DND-41 (cell line): ENCODE results near the gene PHLDB2.

ENCODE experiments used
- CTCF ChIP-seq: IDR thresholded peaks from 2 replicates; pipeline ENCODE4 v1.5.1; 2012; ENCODE audit warnings: borderline replicate concordance, low read length, moderate library complexity, mild to moderate bottlenecking; ENCODE audit not compliant: poor library complexity, severe bottlenecking; ENCODE audit errors: extremely low read depth
- EZH2 ChIP-seq: IDR thresholded peaks from 3 replicates; pipeline ENCODE4 v1.6.1; 2012; ENCODE audit warnings: borderline replicate concordance, low read depth, mild to moderate bottlenecking, moderate library complexity, low read length, inconsistent platforms; ENCODE audit not compliant: severe bottlenecking

DNA sequence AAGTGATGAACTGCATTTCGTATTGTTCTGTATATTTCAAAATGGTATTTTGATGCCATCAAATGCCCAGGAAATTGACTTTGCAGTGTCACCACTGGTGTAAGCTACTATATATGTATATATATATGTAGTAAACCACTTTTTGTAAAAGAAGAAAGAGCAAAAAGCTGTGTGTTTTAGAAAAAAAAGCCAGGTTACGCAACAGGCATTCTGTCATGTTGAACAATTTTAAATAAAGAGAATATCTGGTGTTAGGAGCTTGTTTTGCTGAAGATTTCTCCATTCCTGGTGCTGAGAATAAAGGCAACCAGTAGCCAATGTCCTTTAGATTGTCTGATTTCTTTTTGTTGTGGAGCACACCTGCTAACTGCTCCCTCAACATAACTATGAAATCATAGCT lies 116.1 kb downstream of the PHLDB2 start:
- no peak for TF ChIP-seq CTCF
- TF ChIP-seq EZH2: no peak
